NCI-H226 (cell line): ENCODE results near the gene PLEKHG3.

Experiments
- DNase-seq: peaks from one replicate; pipeline ENCODE4 v3.0.0-alpha.2; 2015

PLEKHG3 gene

GRCh38 chr14:64748995-64749714 is 44.9 kb downstream of the PLEKHG3 start:
- no peak for DNase-seq

GRCh38 chr14:64752909-64753308 is 48.7 kb downstream of the PLEKHG3 start:
- DNase-seq: no peak

GRCh38 chr14:64753374-64753773 is 49.1 kb downstream of the PLEKHG3 start:
- no peak for DNase-seq

GRCh38 chr14:64753999-64754398 is 49.8 kb downstream of the PLEKHG3 start:
- DNase-seq: no peak

- no peak for DNase-seq
Observed at GRCh38 chr14:64754685-64755084, 50.5 kb downstream of the PLEKHG3 start.

- DNase-seq: peak; percentile 84
Observed at GRCh38 chr14:64755781-64756221, 51.6 kb downstream of the PLEKHG3 start.

GRCh38 chr14:64756712-64757111 is 52.5 kb downstream of the PLEKHG3 start:
- no peak for DNase-seq

- no peak for DNase-seq
Observed at GRCh38 chr14:64757601-64758000, 53.4 kb downstream of the PLEKHG3 start.

GRCh38 chr14:64758025-64758521 is 53.8 kb downstream of the PLEKHG3 start:
- peak; percentile 79 for DNase-seq

GRCh38 chr14:64758691-64759554 is 54.7 kb downstream of the PLEKHG3 start:
- DNase-seq: peak; percentile 94

- no peak for DNase-seq
Observed at GRCh38 chr14:64759555-64759938, 55.3 kb downstream of the PLEKHG3 start.

GRCh38 chr14:64760146-64760755 is 56.0 kb downstream of the PLEKHG3 start:
- DNase-seq: peak; percentile 33

- DNase-seq: no peak
Observed at GRCh38 chr14:64760916-64761315, 56.7 kb downstream of the PLEKHG3 start.

GRCh38 chr14:64761441-64762043 is 57.3 kb downstream of the PLEKHG3 start:
- no peak for DNase-seq

- DNase-seq: peak; percentile 89
Observed at GRCh38 chr14:64762044-64763034, 58.1 kb downstream of the PLEKHG3 start.

- DNase-seq: no peak
Observed at GRCh38 chr14:64763085-64763782, 59.0 kb downstream of the PLEKHG3 start.

- no peak for DNase-seq
Observed at GRCh38 chr14:64763801-64764621, 59.8 kb downstream of the PLEKHG3 start.

GRCh38 chr14:64764641-64765520 is 60.7 kb downstream of the PLEKHG3 start:
- peak; percentile 51 for DNase-seq

- no peak for DNase-seq
Observed at GRCh38 chr14:64765740-64766302, 61.6 kb downstream of the PLEKHG3 start.
